HG02571 (cell line): ENCODE results near the gene UBN1.

Experiments
- ATAC-seq: cut with Tn5 transposase; IDR thresholded peaks from one replicate; pipeline ENCODE4 v1.9.1; 2021; ENCODE audit warnings: mild to moderate bottlenecking, moderate library complexity; ENCODE audit not compliant: unreplicated experiment

UBN1 gene

GRCh38 chr16:4846901-4847773 lies at the start of gene UBN1, which contains the start of gene GLYR1:
UBN1 (plus strand) TSS chr16:4847481; CDS start chr16:4852918, 5,437 bp downstream.
GLYR1 (minus strand) TSS chr16:4847288; CDS start chr16:4847265, 23 bp downstream.
- ATAC-seq: peak; percentile 85

- ATAC-seq: no peak
Observed at GRCh38 chr16:4797805-4798252, 49.5 kb upstream of the UBN1 start.

GRCh38 chr16:4798456-4798855 lies 48.8 kb upstream of the UBN1 start:
- ATAC-seq: no peak

- ATAC-seq: no peak
Observed at GRCh38 chr16:4799171-4799855, 48.0 kb upstream of the UBN1 start.

GRCh38 chr16:4800290-4801041 lies 46.8 kb upstream of the UBN1 start:
- no peak for ATAC-seq

- ATAC-seq: no peak
Observed at GRCh38 chr16:4801051-4801961, 46.0 kb upstream of the UBN1 start.

- peak; percentile 55 for ATAC-seq
Observed at GRCh38 chr16:4801962-4802658, 45.2 kb upstream of the UBN1 start, which contains the start of gene ROGDI. ROGDI (minus strand) TSS chr16:4802633; CDS start chr16:4802571, 62 bp downstream.

- ATAC-seq: peak; percentile 90
Observed at GRCh38 chr16:4802659-4803287, 44.5 kb upstream of the UBN1 start.

- ATAC-seq: no peak
Observed at GRCh38 chr16:4803401-4803844, 43.9 kb upstream of the UBN1 start.

GRCh38 chr16:4803898-4804762 lies 43.2 kb upstream of the UBN1 start:
- ATAC-seq: no peak

GRCh38 chr16:4805231-4805630 lies 42.0 kb upstream of the UBN1 start:
- ATAC-seq: no peak

- no peak for ATAC-seq
Observed at GRCh38 chr16:4806280-4806679, 41.0 kb upstream of the UBN1 start.

- no peak for ATAC-seq
Observed at GRCh38 chr16:4811242-4811641, 36.0 kb upstream of the UBN1 start.

- ATAC-seq: no peak
Observed at GRCh38 chr16:4811773-4812172, 35.5 kb upstream of the UBN1 start.

GRCh38 chr16:4813251-4814003 lies 33.9 kb upstream of the UBN1 start:
- ATAC-seq: no peak

GRCh38 chr16:4814046-4814445 lies 33.2 kb upstream of the UBN1 start:
- ATAC-seq: no peak

GRCh38 chr16:4814542-4815173 lies 32.6 kb upstream of the UBN1 start:
- no peak for ATAC-seq
